GM12874 (cell line): ENCODE results near the gene NUBPL.

Experiments
- CTCF ChIP-seq: IDR thresholded peaks from 2 replicates; pipeline ENCODE4 v1.5.1; 2011; ENCODE audit warnings: low read depth, mild to moderate bottlenecking, control low read depth, low read length, moderate library complexity; ENCODE audit not compliant: insufficient read depth

Gene NUBPL

GRCh38 chr14:31678421-31679249 is 117.4 kb downstream of the NUBPL start:
- no peak for TF ChIP-seq CTCF

GRCh38 chr14:31682768-31683167 is 121.6 kb downstream of the NUBPL start:
- no peak for TF ChIP-seq CTCF

GRCh38 chr14:31687726-31688125 is 126.5 kb downstream of the NUBPL start:
- no peak for TF ChIP-seq CTCF

GRCh38 chr14:31690056-31690455 is 128.9 kb downstream of the NUBPL start:
- TF ChIP-seq CTCF: no peak

- no peak for TF ChIP-seq CTCF
Observed at GRCh38 chr14:31692376-31692781, 131.2 kb downstream of the NUBPL start.

- no peak for TF ChIP-seq CTCF
Observed at GRCh38 chr14:31696378-31696777, 135.2 kb downstream of the NUBPL start.

- no peak for TF ChIP-seq CTCF
Observed at GRCh38 chr14:31699809-31700208, 138.6 kb downstream of the NUBPL start.
